ENCODE results near the gene RBM33. TPM values are rescaled to one million over a fixed set of nuclear protein-coding genes. Genes with fewer than 3 reads are reported as not detected.

The RBM33 gene
- polyA plus RNA-seq, 1 experiment = 9.5 TPM

GRCh38 chr7:155618708-155619633 lies 25.5 kb upstream of the RBM33 start:
- ChIA-PET CTCF (no interaction called here), POLR2A (no interaction called here)
- H3K27ac ChIP-seq (ENCODE audit: low read depth, low read length) = no peak overlapping the region
- TF ChIP-seq CTCF (IDR thresholded peaks at IDR 0.05; ENCODE audit: low read depth, low read length) = no peak
- DNase-seq (ENCODE audit: low read depth, low spot score) = no peak
- H3K27me3 ChIP-seq (ENCODE audit: control insufficient read depth, insufficient read depth, low read length) = no peaks in the 10 kb centered on the region
- peaks cover 3% of the 10 kb centered on the region; the same call in 1 of the 2 replicates for H3K9me3 ChIP-seq (ENCODE audit: control insufficient read depth, insufficient read depth, low read length)
- no peak overlapping the region for H3K4me3 ChIP-seq (ENCODE audit: low read depth, low read length)

GRCh38 chr7:155619634-155620271 lies 24.7 kb upstream of the RBM33 start:
- CTCF ChIA-PET = no interaction called here
- no peak overlapping the region for H3K4me3 ChIP-seq (ENCODE audit: low read depth, low read length)
- no peak for TF ChIP-seq CTCF (IDR thresholded peaks at IDR 0.05; ENCODE audit: low read depth, low read length)
- DNase-seq (ENCODE audit: low read depth, low spot score) = no peak
- H3K27me3 ChIP-seq (ENCODE audit: control insufficient read depth, insufficient read depth, low read length) = no peaks in the 10 kb centered on the region
- no peaks in the 10 kb centered on the region; the same call in 1 of the 2 replicates for H3K9me3 ChIP-seq (ENCODE audit: control insufficient read depth, insufficient read depth, low read length)
- POLR2A ChIA-PET = no interaction called here
- H3K27ac ChIP-seq (ENCODE audit: low read depth, low read length) = no peak overlapping the region

- H3K27me3 ChIP-seq (ENCODE audit: control insufficient read depth, insufficient read depth, low read length) = peaks cover 3% of the 10 kb centered on the region
- no peak for TF ChIP-seq CTCF (IDR thresholded peaks at IDR 0.05; ENCODE audit: low read depth, low read length)
- no peak for DNase-seq (ENCODE audit: low read depth, low spot score)
- CTCF ChIA-PET = interaction anchor here (4.4 kb wide), 1 partner anchor 21 kb away, joined by 18 read pairs; no protein-coding TSS in a partner anchor
- H3K9me3 ChIP-seq (ENCODE audit: control insufficient read depth, insufficient read depth, low read length) = no peaks in the 10 kb centered on the region; the same call in 1 of the 2 replicates
- no peak overlapping the region for H3K27ac ChIP-seq (ENCODE audit: low read depth, low read length)
- no peak overlapping the region for H3K4me3 ChIP-seq (ENCODE audit: low read depth, low read length)
- POLR2A ChIA-PET = no interaction called here
Observed at GRCh38 chr7:155620497-155620896, 24.0 kb upstream of the RBM33 start.

GRCh38 chr7:155621418-155621980 lies 23.0 kb upstream of the RBM33 start:
- Histone ChIP-seq H3K27ac (ENCODE audit: low read depth, low read length) (no peak overlapping the region), H3K4me3 (ENCODE audit: low read depth, low read length) (no peak overlapping the region), H3K9me3 (ENCODE audit: control insufficient read depth, insufficient read depth, low read length) (no peaks in the 10 kb centered on the region; the same call in 1 of the 2 replicates), H3K27me3 (ENCODE audit: control insufficient read depth, insufficient read depth, low read length) (peaks cover 3% of the 10 kb centered on the region)
- TF ChIP-seq CTCF (IDR thresholded peaks at IDR 0.05; ENCODE audit: low read depth, low read length) = no peak
- POLR2A ChIA-PET = no interaction called here
- CTCF ChIA-PET = interaction anchor here (4.4 kb wide), 1 partner anchor 22 kb away, joined by 18 read pairs; no protein-coding TSS in a partner anchor
- no peak for DNase-seq (ENCODE audit: low read depth, low spot score)

Data from AG04450 (cell line).